K562 (cell line): ENCODE measurements around the gene ATG13.

Source experiments
- CTCF ChIP-seq, 3 experiments: IDR thresholded peaks in 2 of 3; conservative IDR thresholded peaks in 1 of 3; 2 replicates each; pipeline ENCODE4 v1.5.1; 2011 to 2012; ENCODE audit warnings: low read length in 3 of 3, mild to moderate bottlenecking in 3 of 3, control low read depth in 2 of 3, improper control_type of control experiment in 1 of 3, inconsistent platforms in 1 of 3, low read depth in 1 of 3, mixed read lengths in 1 of 3, moderate library complexity in 1 of 3; ENCODE audit not compliant: insufficient read depth in 2 of 3
- EP300 ChIP-seq: IDR thresholded peaks from 2 replicates; pipeline ENCODE4 v1.6.1; 2012; ENCODE audit warnings: low read length, improper control_type of control experiment
- RERE ChIP-seq: sonication (generic); formaldehyde crosslinking; IDR thresholded peaks from 2 replicates; pipeline ENCODE4 v1.8.0; 2023; ENCODE audit warnings: missing genetic modification reagents, mild to moderate bottlenecking, borderline replicate concordance

- TF ChIP-seq CTCF (IDR thresholded peaks at IDR 0.05 in 2 of 3, conservative IDR thresholded peaks at IDR 0.05 in 1 of 3; ENCODE audit: insufficient read depth in 2 of 3, low read depth in 1 of 3, low read length in 3 of 3) (no peak), RERE (no peak), EP300 (no peak)
These were observed 42.7 kb upstream of the ATG13 start for GRCh38 chr11:46574656-46575055.
